ENCODE data around the gene PTPRU.
"Not testable (repeated sequence)": the region's sequence is repeated elsewhere in the genome, so short reads cannot be mapped to it uniquely, and the experiment has no call there.

Gene PTPRU

GRCh38 chr1:29222686-29223085 is 13.6 kb upstream of the PTPRU start:
- no peak for DNase-seq

- DNase-seq: no peak
Measured at GRCh38 chr1:29223521-29223920, 12.8 kb upstream of the PTPRU start.

- no peak for DNase-seq
Measured at GRCh38 chr1:29224356-29224837, 11.9 kb upstream of the PTPRU start.

GRCh38 chr1:29225361-29225760 is 11.0 kb upstream of the PTPRU start:
- no peak for DNase-seq

- no peak for DNase-seq
Measured at GRCh38 chr1:29227511-29227910, 8.8 kb upstream of the PTPRU start.

- DNase-seq: no peak
Measured at GRCh38 chr1:29230204-29230552, 6.1 kb upstream of the PTPRU start.

GRCh38 chr1:29230553-29231378 is 5.6 kb upstream of the PTPRU start, which contains the start of gene MECR:
MECR (minus strand) TSS chr1:29230934; CDS start chr1:29230906, 28 bp downstream.
- peak; percentile 54 to 71 for DNase-seq

- DNase-seq: no peak
Measured at GRCh38 chr1:29232387-29232786, 3.9 kb upstream of the PTPRU start.

GRCh38 chr1:29233693-29234092 is 2.6 kb upstream of the PTPRU start:
- DNase-seq: no peak

GRCh38 chr1:29234471-29234870 is 1.9 kb upstream of the PTPRU start:
- no peak for DNase-seq

GRCh38 chr1:29234881-29235280 is 1.4 kb upstream of the PTPRU start:
- DNase-seq: not testable (repeated sequence)

- no peak for DNase-seq
Measured at GRCh38 chr1:29236712-29237128, 398 bp downstream of the PTPRU start.

- no peak for DNase-seq
Measured at GRCh38 chr1:29237129-29237821, 953 bp downstream of the PTPRU start.

GRCh38 chr1:29237852-29238619 is 1.7 kb downstream of the PTPRU start:
- DNase-seq: no peak

- no peak for DNase-seq
Measured at GRCh38 chr1:29238620-29239002, 2.3 kb downstream of the PTPRU start.

- DNase-seq: no peak
Measured at GRCh38 chr1:29239142-29239541, 2.8 kb downstream of the PTPRU start.

- DNase-seq: no peak
Measured at GRCh38 chr1:29240400-29240837, 4.1 kb downstream of the PTPRU start.

GRCh38 chr1:29240986-29241385 is 4.7 kb downstream of the PTPRU start:
- no peak for DNase-seq

- no peak for DNase-seq
Measured at GRCh38 chr1:29243023-29243870, 6.9 kb downstream of the PTPRU start.

GRCh38 chr1:29243871-29244200 is 7.5 kb downstream of the PTPRU start:
- DNase-seq: no peak

GRCh38 chr1:29245261-29245660 is 8.9 kb downstream of the PTPRU start:
- DNase-seq: no peak

- no peak for DNase-seq
Measured at GRCh38 chr1:29245876-29246275, 9.6 kb downstream of the PTPRU start.

GRCh38 chr1:29247044-29247443 is 10.7 kb downstream of the PTPRU start:
- no peak for DNase-seq

Data from NCI-H187 (cell line).